HG03520 (cell line): Measurements from ENCODE around the gene ERCC1.
A peak's percentile ranks its signal among the peaks of the same experiment; 100 is the strongest.

Experiments
- ATAC-seq: cut with Tn5 transposase; IDR thresholded peaks from one replicate; pipeline ENCODE4 v1.9.1; 2021; ENCODE audit warnings: mild to moderate bottlenecking, moderate library complexity; ENCODE audit not compliant: unreplicated experiment

ERCC1 gene

DNA sequence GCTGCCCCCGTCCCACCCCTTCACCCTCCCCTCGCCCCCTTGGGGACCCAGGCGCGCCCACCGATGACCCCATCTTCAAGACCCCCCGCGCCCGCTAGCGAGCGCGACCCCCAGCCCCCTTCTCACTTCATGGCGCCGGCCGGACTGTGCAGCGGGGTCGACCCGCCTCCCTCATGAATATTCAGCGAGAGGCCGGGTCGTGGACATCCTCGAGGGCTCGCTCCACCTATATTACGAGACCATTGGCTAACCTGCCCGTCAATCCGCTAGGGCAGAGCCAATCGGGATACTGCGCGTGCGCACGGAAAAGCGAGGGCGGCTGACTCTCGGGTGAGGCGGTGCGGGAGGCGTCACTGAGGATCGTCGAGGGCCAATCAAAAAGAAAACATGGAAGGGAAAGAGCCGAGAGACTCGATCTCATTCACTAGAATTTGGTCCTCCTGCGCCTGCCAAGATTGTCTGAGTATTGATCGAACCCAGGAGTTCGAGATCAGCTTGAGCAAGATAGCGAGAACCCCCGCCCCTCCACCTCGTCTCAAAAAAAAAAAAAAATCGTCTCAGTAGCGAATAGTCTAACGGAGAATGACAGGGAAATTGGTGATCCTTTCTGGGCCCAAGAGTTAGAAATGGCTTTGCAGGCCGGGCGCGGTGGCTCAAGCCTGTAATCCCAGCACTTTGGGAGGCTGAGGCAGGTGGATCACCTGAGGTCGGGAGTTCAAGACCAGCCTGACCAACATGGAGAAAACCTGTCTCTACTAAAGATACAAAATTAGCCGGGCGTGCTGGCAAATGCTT is 53.1 kb downstream of the ERCC1 start, which contains the start of gene ERCC2:
Gene ERCC2, minus strand, starts transcription at position 164 of the 795 bp plus-strand sequence. Its CDS starts 33 bp downstream, at position 131.
- peak; percentile 94 for ATAC-seq

DNA sequence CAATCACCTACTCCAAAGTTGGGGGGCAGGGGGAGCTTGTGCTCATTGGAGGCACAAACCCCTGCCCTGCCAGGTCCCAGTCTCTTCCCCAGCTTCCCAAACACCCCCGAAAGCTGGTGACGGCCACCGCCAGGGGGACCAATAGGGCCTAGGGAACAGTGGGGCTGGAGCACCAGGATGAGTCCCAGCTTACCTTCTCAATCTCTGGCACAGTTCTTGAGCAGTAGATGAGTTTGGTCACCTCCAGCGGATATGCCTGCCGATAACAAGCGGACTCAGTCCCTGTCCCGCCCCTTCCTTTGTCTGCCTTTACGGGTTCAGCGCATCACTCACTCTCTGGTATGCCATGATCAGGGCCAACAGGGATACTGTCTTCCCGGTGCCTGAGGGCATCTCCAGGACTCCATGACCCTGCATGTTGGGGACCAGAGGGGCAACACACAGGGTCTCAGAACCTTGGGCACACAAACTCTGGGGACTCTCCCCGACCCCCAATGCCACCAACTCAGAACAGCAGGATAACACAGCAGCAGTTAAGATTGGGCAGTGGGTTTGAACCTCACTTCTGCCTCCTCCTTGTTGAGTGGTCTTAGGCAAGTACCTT is 54.9 kb downstream of the ERCC1 start:
- no peak for ATAC-seq

DNA sequence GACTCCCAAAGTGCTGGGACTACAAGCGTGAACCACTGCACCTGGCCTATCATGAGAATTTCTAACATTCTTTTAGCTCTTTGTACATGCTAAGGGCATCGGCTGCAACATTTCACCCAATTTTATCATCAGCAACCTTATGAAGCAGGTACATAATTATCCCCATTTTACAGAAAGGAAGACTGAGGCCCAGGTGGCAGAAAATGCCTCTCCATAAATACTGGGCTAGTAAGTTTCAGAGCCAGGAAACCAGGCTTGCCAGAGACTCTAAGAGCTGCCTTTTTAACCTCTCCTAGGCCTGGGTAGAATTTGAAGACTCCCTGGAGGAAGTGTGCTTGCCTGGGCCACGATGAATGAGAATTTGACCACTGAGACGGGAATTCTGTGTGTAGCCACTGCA is 55.6 kb downstream of the ERCC1 start:
- ATAC-seq, result no peak

DNA sequence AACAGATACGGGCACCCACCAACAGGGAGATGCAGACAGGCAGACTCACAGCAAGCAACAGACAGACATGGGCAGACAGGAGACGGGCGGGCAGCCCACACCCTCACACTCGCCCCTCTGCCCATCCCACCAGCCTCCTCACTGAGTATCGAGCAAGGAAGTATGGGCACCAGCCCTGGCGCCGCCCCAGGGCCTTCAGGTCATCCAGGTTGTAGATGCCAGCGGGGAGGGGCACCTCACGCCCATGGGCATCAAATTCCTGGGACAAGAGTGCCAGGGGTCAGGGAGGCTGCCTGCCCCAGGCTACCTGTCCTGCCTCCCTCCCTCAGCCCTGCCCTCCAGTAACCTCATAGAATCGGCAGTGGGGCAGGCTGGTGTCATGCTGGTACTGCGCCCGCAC is 59.0 kb downstream of the ERCC1 start:
- no peak for ATAC-seq

DNA sequence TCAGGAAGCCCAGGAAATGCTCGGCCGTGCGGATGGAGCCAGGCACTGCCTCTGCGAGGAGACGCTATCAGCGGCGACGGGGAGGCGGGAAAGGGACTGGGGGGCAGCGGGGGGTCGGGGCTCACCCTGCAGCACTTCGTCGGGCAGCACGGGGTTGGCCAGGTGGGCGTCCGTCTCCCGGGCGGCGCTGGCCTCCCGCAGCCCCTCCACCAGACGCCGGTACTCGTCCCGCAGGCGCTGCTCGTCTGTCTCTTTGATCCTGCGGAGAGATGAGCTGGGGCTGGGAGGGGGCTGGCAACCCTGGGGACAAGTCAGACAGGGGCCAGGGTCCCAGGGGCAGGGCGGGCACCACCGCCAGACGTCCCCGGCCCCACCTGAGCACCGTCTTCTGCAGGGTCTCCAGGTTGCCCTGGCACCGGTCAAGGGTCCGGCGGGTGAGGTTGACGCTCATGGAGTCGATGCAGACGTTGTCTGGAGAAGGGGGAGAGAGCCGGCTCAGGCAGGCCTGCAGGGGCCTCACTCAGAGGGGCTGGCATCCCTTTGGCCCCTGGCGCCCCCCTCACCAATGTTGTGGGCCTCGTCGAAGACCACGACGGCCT is 59.8 kb downstream of the ERCC1 start:
- no peak for ATAC-seq

DNA sequence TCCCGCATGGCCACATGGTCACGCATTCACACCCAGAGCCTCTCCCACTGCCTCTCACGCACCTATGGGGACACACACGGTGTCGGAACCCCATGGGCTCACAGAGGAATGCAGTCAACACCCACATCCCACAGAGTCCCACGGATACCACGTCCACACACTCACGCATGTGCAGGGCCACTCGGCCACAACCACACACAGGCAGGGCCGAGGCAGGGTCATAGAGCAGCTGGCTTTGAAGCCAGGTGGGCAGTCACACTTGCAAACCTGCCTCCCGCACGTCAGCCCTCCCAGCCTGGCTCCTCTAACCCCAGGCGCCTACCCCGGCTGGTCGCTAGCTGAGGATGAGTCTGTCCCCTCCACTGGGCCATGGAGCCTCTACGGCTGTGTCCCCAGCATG is 61.4 kb downstream of the ERCC1 start:
- no peak for ATAC-seq

DNA sequence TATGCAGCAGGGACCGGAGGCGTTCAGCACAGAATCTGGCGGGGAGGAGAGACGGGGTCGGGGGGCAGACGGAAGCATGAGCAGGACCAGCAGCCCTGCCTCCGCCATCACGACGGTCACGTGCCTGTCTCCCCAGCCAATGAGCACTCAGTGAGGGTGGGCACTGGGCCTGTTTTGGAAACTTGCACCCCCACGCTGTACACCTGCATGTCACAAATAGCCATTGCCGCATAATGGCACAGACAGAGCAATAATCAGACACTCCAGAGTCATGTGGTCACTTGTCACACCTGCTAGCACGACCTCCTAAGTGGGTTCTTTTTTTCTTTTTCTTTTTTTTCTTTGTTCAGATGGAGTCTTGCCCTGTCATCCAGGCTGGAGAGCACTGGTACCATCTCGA is 62.1 kb downstream of the ERCC1 start:
- no peak for ATAC-seq

DNA sequence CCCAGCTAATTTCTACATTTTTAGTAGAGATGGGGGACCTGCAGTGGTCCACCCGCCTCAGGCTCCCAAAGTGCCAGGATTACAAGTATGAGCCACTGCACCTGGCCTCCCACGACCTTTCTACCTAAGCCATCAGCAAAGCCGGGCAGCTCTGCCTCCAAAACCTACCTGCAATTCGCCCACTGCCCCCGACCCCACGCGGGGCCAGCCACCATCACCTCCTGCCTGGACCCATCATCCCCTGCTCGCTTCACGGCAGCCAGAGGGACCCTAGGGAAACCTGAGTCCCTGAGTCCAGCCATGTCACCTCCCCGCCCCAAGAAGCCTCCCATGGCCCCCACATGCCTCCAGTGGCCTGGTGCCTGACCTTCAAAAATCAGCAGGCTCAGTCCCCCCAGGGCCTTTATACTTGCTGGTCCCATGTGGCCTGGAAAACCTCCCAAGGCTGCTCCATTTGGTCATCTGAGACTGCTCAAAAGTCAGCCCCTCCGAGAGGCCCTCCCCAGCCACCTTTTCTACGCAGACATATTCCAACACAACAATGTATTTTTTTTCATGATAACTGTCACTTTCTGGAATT is 65.4 kb downstream of the ERCC1 start:
- ATAC-seq, result no peak

DNA sequence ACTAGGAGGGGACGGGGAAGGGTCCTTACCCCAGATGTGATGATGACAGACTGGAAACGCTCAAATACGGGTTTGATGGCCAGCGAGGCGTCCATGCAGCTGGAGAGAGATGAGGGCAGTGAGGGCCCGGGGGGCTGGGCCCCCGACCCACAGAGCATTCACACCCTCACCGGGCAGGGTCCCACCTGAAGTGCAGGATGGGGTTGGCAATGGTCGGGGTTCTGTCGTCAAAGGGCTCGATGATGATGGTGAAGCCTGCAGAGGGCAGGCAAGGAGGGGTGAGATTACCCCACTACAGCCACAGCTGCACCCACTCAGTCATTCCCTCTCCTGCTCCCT is 66.3 kb downstream of the ERCC1 start:
- no peak for ATAC-seq
